SK-MEL-5 (cell line): ENCODE measurements around the gene PRPF6. TPM values are rescaled to one million over a fixed set of nuclear protein-coding genes. Genes with fewer than 3 reads are reported as not detected.
A peak's percentile ranks its signal among the peaks of the same experiment; 100 is the strongest.
"Not testable (repeated sequence)": the region's sequence is repeated elsewhere in the genome, so short reads cannot be mapped to it uniquely, and the experiment has no call there.

Experiments used
- DNase-seq: peaks from one replicate; pipeline ENCODE4 v3.0.0-alpha.2; 2016; ENCODE audit warnings: low read depth, low spot score
- in situ Hi-C: cut with HindIII; loops from 2 replicates; pipeline ENCODE4 v1.10.0; 2016; ENCODE audit warnings: low sequenced_read_pairs, high pct_unique_total_duplicates, low pct_unique_long_range_greater_than_20kb
- total RNA-seq: library from RNA; depleted of rRNA; stranded (reverse); fragments of >200 nt; shearing (Covaris generic); gene quantifications from 2 replicates; pipeline ENCODE4 v1.2.3, GENCODE V29; 2014

The PRPF6 gene
- total RNA-seq, 1 experiment from 2014 or later = 71.3 TPM

- in situ Hi-C loops = no loop called here
- no peak for DNase-seq
These were observed 12.6 kb upstream of the PRPF6 start for GRCh38 chr20:63968136-63968927.

GRCh38 chr20:63968928-63969760 lies 11.8 kb upstream of the PRPF6 start:
- in situ Hi-C loops = no loop called here
- no peak for DNase-seq

- in situ Hi-C loops = no loop called here
- DNase-seq = peak; percentile 70
These were observed 10.9 kb upstream of the PRPF6 start, which contains the start of gene ZNF512B for GRCh38 chr20:63969838-63970713. Gene ZNF512B (minus strand): TSS chr20:63969930. CDS start chr20:63967950, 1,980 bp downstream.

GRCh38 chr20:63970714-63971431 lies 10.1 kb upstream of the PRPF6 start:
- no peak for DNase-seq
- in situ Hi-C loops = no loop called here

- DNase-seq, in situ Hi-C loops: not testable (repeated sequence)
These were observed 9.0 kb upstream of the PRPF6 start for GRCh38 chr20:63971960-63972311.

GRCh38 chr20:63972312-63973159 lies 8.4 kb upstream of the PRPF6 start:
- DNase-seq = no peak
- in situ Hi-C loops = no loop called here

GRCh38 chr20:63973160-63973479 lies 7.8 kb upstream of the PRPF6 start:
- no peak for DNase-seq
- in situ Hi-C loops = no loop called here

- in situ Hi-C loops = no loop called here
- DNase-seq = peak; percentile 89
These were observed 7.1 kb upstream of the PRPF6 start for GRCh38 chr20:63973636-63974401.

- in situ Hi-C loops = no loop called here
- DNase-seq = no peak
These were observed 6.3 kb upstream of the PRPF6 start for GRCh38 chr20:63974402-63975200.

- in situ Hi-C loops, DNase-seq: not testable (repeated sequence)
These were observed 4.4 kb upstream of the PRPF6 start for GRCh38 chr20:63976511-63976910.

- no peak for DNase-seq
- in situ Hi-C loops = no loop called here
These were observed 3.8 kb upstream of the PRPF6 start for GRCh38 chr20:63976980-63977738.

GRCh38 chr20:63977739-63978276 lies 3.1 kb upstream of the PRPF6 start:
- DNase-seq = no peak
- in situ Hi-C loops = no loop called here

GRCh38 chr20:63978319-63979228 lies 2.4 kb upstream of the PRPF6 start:
- in situ Hi-C loops = no loop called here
- DNase-seq = no peak

GRCh38 chr20:63979229-63979556 lies 1.7 kb upstream of the PRPF6 start:
- in situ Hi-C loops = no loop called here
- no peak for DNase-seq
